ENCODE measurements around the gene THOP1.
"Not testable (repeated sequence)": the region's sequence is repeated elsewhere in the genome, so short reads cannot be mapped to it uniquely, and the experiment has no call there.

Gene THOP1

GRCh38 chr19:2782936-2783780, 2.1 kb upstream of the THOP1 start, which contains the start of gene SGTA:
Gene SGTA, minus strand, starts transcription at chr19:2783273. Its CDS starts 14,205 bp downstream, at chr19:2769068.
- peak; percentile 98 for DNase-seq

- no peak for DNase-seq
These were observed 1.5 kb upstream of the THOP1 start for GRCh38 chr19:2783781-2784145.

GRCh38 chr19:2787115-2787514, 1.8 kb downstream of the THOP1 start:
- no peak for DNase-seq

- no peak for DNase-seq
These were observed 2.9 kb downstream of the THOP1 start for GRCh38 chr19:2788237-2788636.

- no peak for DNase-seq
These were observed 4.9 kb downstream of the THOP1 start for GRCh38 chr19:2790194-2790556.

DNA sequence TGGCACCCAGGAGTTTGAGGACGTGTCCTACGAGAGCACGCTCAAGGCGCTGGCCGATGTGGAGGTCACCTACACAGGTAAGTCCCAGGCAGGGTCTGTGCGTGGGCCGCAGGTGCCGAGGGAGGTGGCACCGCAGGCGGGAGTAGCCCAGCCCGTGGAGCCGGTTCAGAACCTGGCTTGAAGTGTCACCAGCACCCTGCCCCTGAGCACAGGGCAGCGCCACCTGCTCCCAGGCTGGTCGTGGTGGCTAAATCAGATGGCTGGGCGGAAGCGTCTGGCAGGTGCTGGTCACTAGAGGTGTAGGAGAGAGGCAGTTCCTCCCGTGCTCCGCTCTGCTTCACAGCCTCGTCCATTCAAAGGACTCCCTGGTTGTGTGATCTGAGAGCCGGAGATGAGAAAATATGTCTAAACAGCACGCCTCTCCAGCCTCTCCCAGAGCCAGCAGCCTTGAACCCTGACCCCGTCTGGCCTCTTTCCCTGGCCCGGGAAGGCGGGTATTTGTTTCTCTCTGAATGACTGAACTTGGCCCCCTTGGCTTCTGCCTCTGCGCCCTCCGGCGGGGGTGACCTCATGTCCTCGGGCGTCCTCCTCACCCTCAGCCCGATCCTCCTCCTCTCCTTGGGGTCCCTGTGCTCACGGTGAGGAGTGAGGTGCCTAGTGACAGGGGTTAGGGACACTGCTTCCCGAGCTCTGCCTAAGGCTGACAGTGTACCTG, 5.4 kb downstream of the THOP1 start:
- DNase-seq, result no peak

DNA sequence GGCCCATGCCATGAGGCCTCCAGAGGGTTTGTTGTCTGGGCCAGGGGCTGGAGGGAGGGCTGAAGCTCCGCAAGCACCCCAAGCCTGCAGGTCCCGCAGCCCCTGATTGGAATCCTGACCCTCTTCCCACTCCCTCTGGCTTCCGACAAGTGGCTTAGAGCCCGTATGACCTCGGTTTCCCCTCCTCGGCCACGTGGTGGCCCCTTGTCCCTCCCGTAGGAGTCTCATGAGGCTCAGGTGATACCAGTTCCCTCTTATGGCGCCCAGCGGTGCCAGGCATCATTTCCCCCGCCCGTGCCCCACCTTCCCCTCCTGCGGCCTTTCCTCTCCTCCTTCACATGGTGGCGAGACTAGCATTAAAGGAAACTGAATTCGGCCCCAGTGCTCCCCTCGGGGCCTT, 6.1 kb downstream of the THOP1 start:
- DNase-seq, result no peak

DNA sequence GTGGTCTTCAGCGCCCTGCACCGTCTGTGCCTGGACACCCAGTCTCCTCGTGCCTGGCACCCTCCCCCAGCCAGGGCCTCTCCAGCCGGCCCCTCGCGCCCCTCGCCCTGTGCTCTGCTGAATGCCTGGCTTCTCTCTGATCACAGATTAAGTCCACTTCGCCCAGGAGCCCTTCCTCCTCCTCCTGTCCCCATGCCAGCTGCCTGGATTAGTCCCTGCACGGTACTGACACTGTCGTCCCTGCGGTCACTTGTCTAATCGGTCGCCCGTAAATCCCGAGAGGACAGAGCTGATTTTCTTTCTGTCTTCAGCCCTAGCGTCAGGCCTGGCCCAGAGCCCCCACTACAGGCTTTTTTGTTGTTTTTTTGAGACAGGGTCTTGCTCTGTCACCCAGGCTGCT, 6.6 kb downstream of the THOP1 start:
- no peak for DNase-seq

- not testable (repeated sequence) for DNase-seq
These were observed 7.4 kb downstream of the THOP1 start for GRCh38 chr19:2792666-2793065.

DNA sequence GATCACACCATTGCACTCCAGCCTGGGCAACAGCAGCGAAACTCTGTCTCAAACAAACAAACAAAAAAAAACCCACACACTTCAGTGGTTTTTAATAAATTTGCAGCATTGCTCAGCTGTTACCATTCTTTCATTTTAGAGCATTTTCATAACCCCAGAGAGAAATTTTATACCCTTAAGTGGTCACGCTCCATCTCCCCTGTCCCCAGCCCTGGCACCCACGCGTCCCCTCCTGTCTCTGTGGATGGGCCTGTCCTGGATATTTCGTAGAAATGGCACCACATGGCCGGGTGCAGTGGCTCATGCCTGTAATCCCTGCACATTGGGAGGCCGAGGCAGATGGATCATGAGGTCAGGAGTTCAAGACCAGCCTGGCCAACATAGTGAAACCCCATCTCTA, 7.8 kb downstream of the THOP1 start:
- no peak for DNase-seq

DNA sequence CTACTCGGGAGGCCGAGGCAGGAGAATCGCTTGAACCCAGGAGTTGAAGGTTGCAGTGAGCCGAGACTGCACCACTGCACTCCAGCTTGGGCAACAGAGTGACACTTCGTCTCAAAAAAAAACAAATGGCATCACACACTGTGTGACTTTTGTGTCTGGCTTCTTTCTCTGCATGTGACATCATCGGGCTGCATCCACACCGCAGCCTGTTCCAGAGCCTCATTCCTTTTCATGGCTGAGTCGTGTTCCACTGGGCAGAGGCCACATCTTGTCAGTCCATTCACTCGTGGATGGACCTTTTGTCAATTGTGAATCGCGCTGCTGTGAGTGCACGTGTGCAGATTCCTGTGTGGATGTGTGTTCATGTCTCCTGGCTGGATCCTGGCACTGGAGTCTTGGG, 8.3 kb downstream of the THOP1 start:
- no peak for DNase-seq

GRCh38 chr19:2795827-2796658, 10.7 kb downstream of the THOP1 start:
- no peak for DNase-seq

- no peak for DNase-seq
These were observed 11.5 kb downstream of the THOP1 start for GRCh38 chr19:2796659-2797266.

- no peak for DNase-seq
These were observed 12.0 kb downstream of the THOP1 start for GRCh38 chr19:2797280-2797679.

DNA sequence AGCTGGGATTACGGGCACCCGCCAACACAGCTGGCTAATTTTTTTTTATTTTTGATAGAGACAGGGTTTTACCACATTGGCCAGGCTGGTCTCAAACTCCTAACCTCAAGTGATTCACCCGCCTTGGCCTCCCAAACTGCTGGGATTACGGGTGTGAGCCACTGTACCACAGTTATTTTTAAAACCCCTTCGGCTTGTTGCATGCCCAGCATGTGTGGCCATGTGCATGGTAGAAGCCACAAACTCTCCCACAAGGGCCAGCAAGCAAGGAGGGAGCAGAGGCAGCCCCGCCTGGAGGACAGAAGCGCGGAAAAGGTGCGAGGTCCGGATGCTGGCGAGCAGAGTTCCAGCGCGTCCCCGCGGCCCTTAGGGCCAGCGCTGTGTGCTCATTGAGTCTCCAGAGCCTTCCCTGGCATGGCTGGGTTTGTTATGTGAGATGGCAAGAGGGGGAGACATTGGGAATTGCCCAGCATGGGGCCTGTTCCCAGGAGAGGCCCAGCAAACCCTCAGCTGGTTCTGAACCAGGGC, 12.9 kb downstream of the THOP1 start:
- no peak for DNase-seq

GRCh38 chr19:2798733-2799132, 13.4 kb downstream of the THOP1 start:
- no peak for DNase-seq

DNA sequence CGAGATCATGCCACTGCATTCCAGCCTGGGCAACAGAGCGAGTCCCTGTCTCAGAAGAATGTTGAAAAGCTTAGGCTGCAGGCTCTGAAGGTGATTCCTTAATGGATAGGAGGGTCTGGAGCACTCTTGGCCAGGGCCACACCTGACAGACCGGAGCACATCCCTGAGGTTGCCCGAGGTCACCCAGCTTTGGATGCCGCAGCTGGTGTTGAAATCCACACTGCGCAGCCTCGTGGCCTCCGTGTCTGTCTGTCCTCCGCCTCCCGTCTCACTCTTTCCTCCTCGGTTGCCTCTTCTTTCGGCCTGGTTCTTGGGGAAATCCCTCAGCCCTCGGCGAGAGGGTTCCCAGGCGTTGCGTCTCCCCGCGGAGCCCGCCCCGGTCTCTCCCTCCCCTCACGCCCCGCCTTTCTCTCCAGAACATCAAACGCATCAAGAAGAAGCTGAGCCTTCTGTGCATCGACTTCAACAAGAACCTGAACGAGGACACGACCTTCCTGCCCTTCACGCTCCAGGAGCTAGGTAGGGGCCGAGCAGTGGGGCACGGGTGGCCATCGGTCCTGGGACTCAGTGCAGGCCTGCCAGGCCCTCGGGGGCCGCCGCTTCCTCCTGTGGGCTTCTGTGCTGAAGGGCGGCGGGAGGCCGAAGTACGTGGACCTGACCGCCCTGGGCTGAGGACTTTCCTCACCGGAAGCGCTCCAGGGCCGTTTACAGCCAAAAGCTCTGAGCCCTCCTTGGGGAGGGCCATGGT, 14.1 kb downstream of the THOP1 start:
- DNase-seq, result no peak

DNA sequence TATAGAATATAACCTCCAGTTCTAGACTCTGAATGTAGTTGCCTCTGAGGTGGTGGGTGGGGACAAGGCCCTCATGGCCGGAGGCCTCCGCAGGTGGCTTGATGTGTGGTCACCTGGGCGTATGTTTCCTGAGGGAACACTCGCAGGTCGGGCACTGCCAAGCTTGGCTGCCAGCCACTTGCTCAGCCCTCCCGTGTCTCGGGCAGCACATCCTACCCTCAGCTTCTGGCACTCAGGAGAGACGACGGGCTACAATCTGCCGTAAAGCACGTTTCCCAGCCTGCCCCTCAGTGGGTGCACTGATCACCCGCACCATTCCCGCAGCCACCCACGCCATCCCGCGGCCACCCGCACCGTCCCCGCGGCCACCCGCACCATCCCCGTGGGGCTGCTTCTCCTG, 15.2 kb downstream of the THOP1 start:
- DNase-seq, result no peak

- DNase-seq, result no peak
These were observed 17.5 kb downstream of the THOP1 start for GRCh38 chr19:2802826-2803225.

- no peak for DNase-seq
These were observed 18.3 kb downstream of the THOP1 start for GRCh38 chr19:2803486-2804155.
